GM18909 (cell line): Measurements from ENCODE around the gene WDR38.

Experiments used
- ATAC-seq: cut with Tn5 transposase; IDR thresholded peaks from one replicate; pipeline ENCODE4 v1.9.1; 2021; ENCODE audit warnings: mild to moderate bottlenecking; ENCODE audit not compliant: unreplicated experiment, poor library complexity

The WDR38 gene

GRCh38 chr9:124852829-124853531 is at the start of gene WDR38:
TSS of gene WDR38 (plus strand) at chr9:124853460. CDS start at chr9:124853532, 72 bp downstream.
- ATAC-seq, result peak; percentile 75

- no peak for ATAC-seq
Observed at GRCh38 chr9:124803911-124804310, 49.3 kb upstream of the WDR38 start.

GRCh38 chr9:124805186-124805585 is 48.1 kb upstream of the WDR38 start:
- no peak for ATAC-seq

- no peak for ATAC-seq
Observed at GRCh38 chr9:124808246-124808956, 44.9 kb upstream of the WDR38 start.

GRCh38 chr9:124809211-124809610 is 44.0 kb upstream of the WDR38 start:
- ATAC-seq, result no peak

GRCh38 chr9:124809741-124810500 is 43.3 kb upstream of the WDR38 start:
- no peak for ATAC-seq

GRCh38 chr9:124810663-124811355 is 42.5 kb upstream of the WDR38 start:
- ATAC-seq, result no peak

- no peak for ATAC-seq
Observed at GRCh38 chr9:124812441-124812876, 40.8 kb upstream of the WDR38 start.

GRCh38 chr9:124813041-124813440 is 40.2 kb upstream of the WDR38 start:
- no peak for ATAC-seq

- no peak for ATAC-seq
Observed at GRCh38 chr9:124813501-124814163, 39.6 kb upstream of the WDR38 start.

- no peak for ATAC-seq
Observed at GRCh38 chr9:124814164-124814535, 39.1 kb upstream of the WDR38 start.

- ATAC-seq, result no peak
Observed at GRCh38 chr9:124815601-124816000, 37.7 kb upstream of the WDR38 start.

- ATAC-seq, result no peak
Observed at GRCh38 chr9:124818431-124819281, 34.6 kb upstream of the WDR38 start.

- no peak for ATAC-seq
Observed at GRCh38 chr9:124820698-124821623, 32.3 kb upstream of the WDR38 start.

- no peak for ATAC-seq
Observed at GRCh38 chr9:124828489-124829333, 24.5 kb upstream of the WDR38 start.

GRCh38 chr9:124829334-124829669 is 24.0 kb upstream of the WDR38 start:
- no peak for ATAC-seq

GRCh38 chr9:124830593-124830992 is 22.7 kb upstream of the WDR38 start:
- ATAC-seq, result no peak
